ENCODE results near the gene ZMYM1. TPM values are rescaled to one million over a fixed set of nuclear protein-coding genes. Genes with fewer than 3 reads are reported as not detected.

Gene ZMYM1
- total RNA-seq, result 10 to 100 TPM in 1 of 2 experiments, 1 to 10 TPM in 1; 9.7 to 11.7 TPM

GRCh38 chr1:35079003-35079930, at the start of gene ZMYM1:
Gene ZMYM1, plus strand, starts transcription at chr1:35079385. Its CDS starts 14,603 bp downstream, at chr1:35093988.
- no peaks in the 10 kb centered on the region for H3K27me3 Mint-ChIP-seq
- peaks cover 41% of the 10 kb centered on the region for H3K4me1 Mint-ChIP-seq
- peaks cover 13% of the 10 kb centered on the region for H3K9me3 Mint-ChIP-seq
- H3K4me3 Mint-ChIP-seq, result peak within 1 kb of the TSS; percentile 99
- CTCF ChIA-PET, result interaction anchor here (0.7 to 2.3 kb wide), 9 partner anchors 10 to 242 kb away, joined by 3 to 8 read pairs (median 3); partner anchors contain the start of gene TMEM35B
- H3K36me3 Mint-ChIP-seq (ENCODE audit: low read depth), result peaks cover 19% of the 10 kb centered on the region
- H3K27ac Mint-ChIP-seq, result peak within 1 kb of the TSS; percentile 99
- peak; percentile 87 for DNase-seq
- POLR2A ChIA-PET, result interaction anchor here (0.8 to 3.3 kb wide), 22 partner anchors 9 to 690 kb away, joined by 3 to 34 read pairs (median 5); partner anchors contain the start of genes KIAA0319L, NCDN, SFPQ and SMIM12

- ChIA-PET POLR2A (interaction anchor here (0.9 to 4.4 kb wide), 8 partner anchors 13 to 238 kb away, joined by 3 to 43 read pairs (median 6); partner anchors contain the start of genes SFPQ, SMIM12, TMEM35B and ZMYM1), CTCF (interaction anchor here (0.8 to 3.6 kb wide), 6 partner anchors 10 to 535 kb away, joined by 3 to 13 read pairs (median 3); partner anchors contain the start of genes SMIM12 and TMEM35B)
- Mint-ChIP-seq H3K27ac (no peak overlapping the region), H3K9me3 (peaks cover 6% of the 10 kb centered on the region), H3K27me3 (no peaks in the 10 kb centered on the region), H3K36me3 (ENCODE audit: low read depth) (peaks cover 35% of the 10 kb centered on the region), H3K4me3 (peak overlapping the region; percentile 99), H3K4me1 (peaks cover 32% of the 10 kb centered on the region)
- no peak for DNase-seq
Measured at GRCh38 chr1:35029761-35030160, 49.4 kb upstream of the ZMYM1 start.

- Mint-ChIP-seq H3K9me3 (peaks cover 6% of the 10 kb centered on the region), H3K4me1 (peaks cover 32% of the 10 kb centered on the region), H3K4me3 (peak overlapping the region; percentile 99), H3K27ac (peak overlapping the region; percentile 87), H3K36me3 (ENCODE audit: low read depth) (peaks cover 35% of the 10 kb centered on the region), H3K27me3 (no peaks in the 10 kb centered on the region)
- ChIA-PET CTCF (interaction anchor here (0.8 to 3.6 kb wide), 8 partner anchors 11 to 535 kb away, joined by 3 to 13 read pairs (median 3); partner anchors contain the start of genes SMIM12 and TMEM35B), POLR2A (interaction anchor here (0.8 to 4.4 kb wide), 12 partner anchors 11 to 237 kb away, joined by 3 to 43 read pairs (median 4); partner anchors contain the start of genes SFPQ, SMIM12, TMEM35B and ZMYM1)
- DNase-seq, result no peak
Measured at GRCh38 chr1:35030338-35030737, 48.8 kb upstream of the ZMYM1 start.

GRCh38 chr1:35030756-35031446, 48.3 kb upstream of the ZMYM1 start:
- CTCF ChIA-PET, result interaction anchor here (1.0 to 3.6 kb wide), 7 partner anchors 11 to 534 kb away, joined by 3 to 13 read pairs (median 3); partner anchors contain the start of genes SMIM12 and TMEM35B
- Mint-ChIP-seq H3K9me3 (peaks cover 6% of the 10 kb centered on the region), H3K4me3 (peak overlapping the region; percentile 99), H3K27me3 (peaks cover 3% of the 10 kb centered on the region), H3K27ac (peak overlapping the region; percentile 87), H3K4me1 (peaks cover 29% of the 10 kb centered on the region), H3K36me3 (ENCODE audit: low read depth) (peaks cover 31% of the 10 kb centered on the region)
- POLR2A ChIA-PET, result interaction anchor here (0.6 to 4.4 kb wide), 14 partner anchors 12 to 526 kb away, joined by 3 to 43 read pairs (median 4); partner anchors contain the start of genes KIAA0319L, NCDN, SFPQ and SMIM12
- DNase-seq, result peak; percentile 46

GRCh38 chr1:35032384-35032739, 46.8 kb upstream of the ZMYM1 start:
- CTCF ChIA-PET, result interaction anchor here (0.7 to 3.6 kb wide), 2 partner anchors 47 to 179 kb away, joined by 3 to 13 read pairs; partner anchors contain the start of gene TMEM35B

GRCh38 chr1:35033346-35033745, 45.8 kb upstream of the ZMYM1 start:
- Mint-ChIP-seq H3K36me3 (ENCODE audit: low read depth) (peaks cover 19% of the 10 kb centered on the region), H3K27me3 (peaks cover 3% of the 10 kb centered on the region), H3K9me3 (peaks cover 6% of the 10 kb centered on the region), H3K27ac (no peak overlapping the region), H3K4me3 (no peak overlapping the region), H3K4me1 (peaks cover 19% of the 10 kb centered on the region)
- DNase-seq, result no peak
- CTCF ChIA-PET, result no interaction called here
- POLR2A ChIA-PET, result no interaction called here

More at GRCh38 chr1:35032384-35032739, 46.8 kb upstream of the ZMYM1 start:
- H3K27ac Mint-ChIP-seq, result no peak overlapping the region
- peaks cover 6% of the 10 kb centered on the region for H3K9me3 Mint-ChIP-seq
- POLR2A ChIA-PET, result interaction anchor here (0.9 to 4.4 kb wide), 9 partner anchors 13 to 525 kb away, joined by 3 to 43 read pairs (median 6); partner anchors contain the start of genes KIAA0319L, NCDN, SFPQ and SMIM12
- peaks cover 3% of the 10 kb centered on the region for H3K27me3 Mint-ChIP-seq
- peaks cover 23% of the 10 kb centered on the region for H3K36me3 Mint-ChIP-seq (ENCODE audit: low read depth)
- peak overlapping the region; percentile 13 for H3K4me3 Mint-ChIP-seq
- DNase-seq, result no peak
- peaks cover 23% of the 10 kb centered on the region for H3K4me1 Mint-ChIP-seq

- POLR2A ChIA-PET, result no interaction called here
- H3K36me3 Mint-ChIP-seq (ENCODE audit: low read depth), result peaks cover 8% of the 10 kb centered on the region
- CTCF ChIA-PET, result no interaction called here
- peaks cover 1% of the 10 kb centered on the region for H3K4me1 Mint-ChIP-seq
- H3K9me3 Mint-ChIP-seq, result peaks cover 6% of the 10 kb centered on the region
- no peak for DNase-seq
- peaks cover 3% of the 10 kb centered on the region for H3K27me3 Mint-ChIP-seq
- no peak overlapping the region for H3K4me3 Mint-ChIP-seq
- H3K27ac Mint-ChIP-seq, result no peak overlapping the region
Measured at GRCh38 chr1:35036621-35037020, 42.6 kb upstream of the ZMYM1 start.

- peaks cover 3% of the 10 kb centered on the region for H3K27me3 Mint-ChIP-seq
- ChIA-PET POLR2A (no interaction called here), CTCF (no interaction called here)
- H3K9me3 Mint-ChIP-seq, result peaks cover 6% of the 10 kb centered on the region
- H3K36me3 Mint-ChIP-seq (ENCODE audit: low read depth), result peaks cover 6% of the 10 kb centered on the region
- no peak for DNase-seq
- H3K4me1 Mint-ChIP-seq, result no peaks in the 10 kb centered on the region
- H3K4me3 Mint-ChIP-seq, result no peak overlapping the region
- H3K27ac Mint-ChIP-seq, result no peak overlapping the region
Measured at GRCh38 chr1:35037206-35037605, 42.0 kb upstream of the ZMYM1 start.

- Mint-ChIP-seq H3K27me3 (peaks cover 3% of the 10 kb centered on the region), H3K27ac (no peak overlapping the region), H3K36me3 (ENCODE audit: low read depth) (no peaks in the 10 kb centered on the region), H3K9me3 (no peaks in the 10 kb centered on the region), H3K4me1 (no peaks in the 10 kb centered on the region), H3K4me3 (no peak overlapping the region)
- ChIA-PET POLR2A (no interaction called here), CTCF (no interaction called here)
- DNase-seq, result no peak
Measured at GRCh38 chr1:35038723-35039122, 40.5 kb upstream of the ZMYM1 start.

GRCh38 chr1:35043498-35043897, 35.7 kb upstream of the ZMYM1 start:
- ChIA-PET CTCF (no interaction called here), POLR2A (no interaction called here)
- no peaks in the 10 kb centered on the region for H3K9me3 Mint-ChIP-seq
- H3K27ac Mint-ChIP-seq, result no peak overlapping the region
- no peaks in the 10 kb centered on the region for H3K27me3 Mint-ChIP-seq
- no peak overlapping the region for H3K4me3 Mint-ChIP-seq
- H3K4me1 Mint-ChIP-seq, result no peaks in the 10 kb centered on the region
- no peaks in the 10 kb centered on the region for H3K36me3 Mint-ChIP-seq (ENCODE audit: low read depth)
- no peak for DNase-seq

GRCh38 chr1:35044431-35044830, 34.8 kb upstream of the ZMYM1 start:
- Mint-ChIP-seq H3K27me3 (no peaks in the 10 kb centered on the region), H3K27ac (no peak overlapping the region), H3K9me3 (no peaks in the 10 kb centered on the region), H3K4me3 (no peak overlapping the region), H3K4me1 (no peaks in the 10 kb centered on the region), H3K36me3 (ENCODE audit: low read depth) (no peaks in the 10 kb centered on the region)
- ChIA-PET POLR2A (interaction anchor here (1.2 kb wide), 1 partner anchor 35 kb away, joined by 3 read pairs; the partner anchor contains the start of gene ZMYM1), CTCF (no interaction called here)
- no peak for DNase-seq

GRCh38 chr1:35046730-35047129, 32.5 kb upstream of the ZMYM1 start:
- H3K4me3 Mint-ChIP-seq, result no peak overlapping the region
- H3K4me1 Mint-ChIP-seq, result no peaks in the 10 kb centered on the region
- H3K27ac Mint-ChIP-seq, result no peak overlapping the region
- H3K27me3 Mint-ChIP-seq, result peaks cover 3% of the 10 kb centered on the region
- H3K36me3 Mint-ChIP-seq (ENCODE audit: low read depth), result no peaks in the 10 kb centered on the region
- no peak for DNase-seq
- ChIA-PET CTCF (no interaction called here), POLR2A (no interaction called here)
- H3K9me3 Mint-ChIP-seq, result no peaks in the 10 kb centered on the region

Data from activated CD4-positive, alpha-beta memory T cell treated with anti-CD3 and anti-CD28 coated beads, Interleukin-2, amount 10 ng/mL, durations not matched to agents 7 days and 5 days (primary cell).